HG02610 (cell line): ENCODE measurements around the gene GNG3.
"Not testable (repeated sequence)": the region's sequence is repeated elsewhere in the genome, so short reads cannot be mapped to it uniquely, and the experiment has no call there.

ENCODE experiments used
- ATAC-seq: cut with Tn5 transposase; IDR thresholded peaks from one replicate; pipeline ENCODE4 v1.9.1; 2021; ENCODE audit warnings: mild to moderate bottlenecking, moderate library complexity; ENCODE audit not compliant: unreplicated experiment

Gene GNG3

GRCh38 chr11:62716206-62716605, 8.7 kb downstream of the GNG3 start:
- ATAC-seq, result no peak

- ATAC-seq, result no peak
Measured at GRCh38 chr11:62716816-62717215, 9.3 kb downstream of the GNG3 start.

- no peak for ATAC-seq
Measured at GRCh38 chr11:62719302-62719978, 12.0 kb downstream of the GNG3 start.

GRCh38 chr11:62721994-62722393, 14.5 kb downstream of the GNG3 start:
- no peak for ATAC-seq

GRCh38 chr11:62724171-62724570, 16.7 kb downstream of the GNG3 start:
- ATAC-seq, result no peak

GRCh38 chr11:62725646-62726045, 18.2 kb downstream of the GNG3 start:
- ATAC-seq, result no peak

GRCh38 chr11:62726156-62726914, 18.9 kb downstream of the GNG3 start:
- ATAC-seq, result no peak

GRCh38 chr11:62726915-62727164, 19.4 kb downstream of the GNG3 start:
- peak; percentile 4 for ATAC-seq

GRCh38 chr11:62727165-62727871, 19.8 kb downstream of the GNG3 start, which contains the start of gene HNRNPUL2:
Gene HNRNPUL2, minus strand, starts transcription at chr11:62727457. Its CDS starts 301 bp downstream, at chr11:62727156.
- ATAC-seq, result peak; percentile 70

GRCh38 chr11:62727872-62728170, 20.3 kb downstream of the GNG3 start:
- ATAC-seq, result peak; percentile 51

GRCh38 chr11:62728171-62728988, 20.9 kb downstream of the GNG3 start, which contains the start of gene TTC9C:
Gene TTC9C, plus strand, starts transcription at chr11:62728486. Its CDS starts 363 bp downstream, at chr11:62728849.
- ATAC-seq, result no peak

- ATAC-seq, result not testable (repeated sequence)
Measured at GRCh38 chr11:62730076-62730475, 22.6 kb downstream of the GNG3 start.

- ATAC-seq, result no peak
Measured at GRCh38 chr11:62732830-62733229, 25.4 kb downstream of the GNG3 start.

GRCh38 chr11:62737196-62737595, 29.7 kb downstream of the GNG3 start:
- ATAC-seq, result no peak

- ATAC-seq, result no peak
Measured at GRCh38 chr11:62747475-62748160, 40.1 kb downstream of the GNG3 start.

GRCh38 chr11:62749931-62750330, 42.5 kb downstream of the GNG3 start:
- not testable (repeated sequence) for ATAC-seq

- no peak for ATAC-seq
Measured at GRCh38 chr11:62752177-62752785, 44.8 kb downstream of the GNG3 start.

- no peak for ATAC-seq
Measured at GRCh38 chr11:62752994-62753735, 45.7 kb downstream of the GNG3 start.
